H54 (cell line): ENCODE data around the gene SREBF1.
"Not testable (repeated sequence)": the region's sequence is repeated elsewhere in the genome, so short reads cannot be mapped to it uniquely, and the experiment has no call there.

ENCODE experiments used
- DNase-seq: peaks from one replicate; pipeline ENCODE4 v3.0.0; 2011; ENCODE audit warnings: low spot score, mixed read lengths; ENCODE audit not compliant: insufficient read length
- FAIRE-seq: peaks from 3 replicates; lab custom pipeline; 2011; peaks lifted over from hg19 to GRCh38; lab: Jason Lieb, UNC
- POLR2A ChIP-seq: IDR thresholded peaks from 2 replicates; pipeline ENCODE4 v1.6.1; 2011; ENCODE audit warnings: low read depth, mild to moderate bottlenecking, low read length

SREBF1 gene

GRCh38 chr17:17811381-17812210 lies 25.2 kb downstream of the SREBF1 start:
- no peak for TF ChIP-seq POLR2A
- FAIRE-seq (no peak), DNase-seq (no peak)

GRCh38 chr17:17810895-17811248 lies 25.9 kb downstream of the SREBF1 start:
- DNase-seq (no peak), FAIRE-seq (no peak)
- no peak for TF ChIP-seq POLR2A

- FAIRE-seq (no peak), DNase-seq (no peak)
- no peak for TF ChIP-seq POLR2A
These were observed 26.5 kb downstream of the SREBF1 start for GRCh38 chr17:17810084-17810894.

GRCh38 chr17:17809531-17810083 lies 27.2 kb downstream of the SREBF1 start:
- DNase-seq, result no peak
- FAIRE-seq, result no peak
- TF ChIP-seq POLR2A, result no peak

GRCh38 chr17:17808706-17809432 lies 27.9 kb downstream of the SREBF1 start:
- no peak for TF ChIP-seq POLR2A
- FAIRE-seq, result no peak
- no peak for DNase-seq

GRCh38 chr17:17808200-17808599 lies 28.6 kb downstream of the SREBF1 start:
- DNase-seq, FAIRE-seq: not testable (repeated sequence)

GRCh38 chr17:17807440-17807839 lies 29.3 kb downstream of the SREBF1 start:
- FAIRE-seq (no peak), DNase-seq (no peak)
- TF ChIP-seq POLR2A, result no peak

- no peak for DNase-seq
- no peak for FAIRE-seq
- TF ChIP-seq POLR2A, result no peak
These were observed 30.0 kb downstream of the SREBF1 start for GRCh38 chr17:17806611-17807274.

- DNase-seq, result no peak
- FAIRE-seq, result no peak
- TF ChIP-seq POLR2A, result no peak
These were observed 30.8 kb downstream of the SREBF1 start for GRCh38 chr17:17806035-17806434.

- no peak for DNase-seq
- no peak for TF ChIP-seq POLR2A
- no peak for FAIRE-seq
These were observed 31.2 kb downstream of the SREBF1 start for GRCh38 chr17:17805575-17805974.

GRCh38 chr17:17804007-17804406 lies 32.8 kb downstream of the SREBF1 start:
- FAIRE-seq, result no peak
- no peak for DNase-seq
- TF ChIP-seq POLR2A, result no peak

- FAIRE-seq (no peak), DNase-seq (no peak)
- no peak for TF ChIP-seq POLR2A
These were observed 34.8 kb downstream of the SREBF1 start for GRCh38 chr17:17801800-17802481.

- DNase-seq (no peak), FAIRE-seq (no peak)
- TF ChIP-seq POLR2A, result no peak
These were observed 36.2 kb downstream of the SREBF1 start for GRCh38 chr17:17800504-17801021.
